H1 (cell line): Measurements from ENCODE around the gene NPTXR. TPM values are rescaled to one million over a fixed set of nuclear protein-coding genes. Genes with fewer than 3 reads are reported as not detected.

Experiments used
- CBX5 ChIP-seq: fragments of 300-800, 300-1000 bp; sonication (generic); IDR thresholded peaks from 2 replicates; pipeline ENCODE4 v1.7.1; 2016; ENCODE audit warnings: antibody characterized with exemption, low read length, low read depth
- CTCF ChIP-seq, 3 experiments: IDR thresholded peaks; 1 replicate in 2 of 3; 2 replicates in 1 of 3; pipeline versions ENCODE4 v1.5.1 to v1.6.1; 2011; ENCODE audit warnings: low read length in 3 of 3, mild to moderate bottlenecking in 3 of 3, inconsistent platforms in 2 of 3, low read depth in 1 of 3, moderate library complexity in 1 of 3; ENCODE audit not compliant: insufficient read depth in 1 of 3; ENCODE audit errors: control extremely low read depth in 1 of 3
- JUN ChIP-seq: IDR thresholded peaks from 2 replicates; pipeline ENCODE4 v1.6.1; 2011; ENCODE audit warnings: low read depth, mild to moderate bottlenecking, improper control_type of control experiment, low read length
- TAF7 ChIP-seq: optimal IDR thresholded peaks from 2 replicates; pipeline ENCODE3; 2011; ENCODE audit warnings: low read depth, mild to moderate bottlenecking, inconsistent platforms, low read length, moderate library complexity, borderline replicate concordance
- polyA plus RNA-seq, 7 experiments: library from polyadenylated mRNA; depleted of rRNA in 3 of 7; stranded (reverse) in 5 of 7; unstranded in 2 of 7; fragments of >200 nt in 5 of 7; fragments of 200-250 nt in 2 of 7; gene quantifications; 1 replicate in 5 of 7; 2 replicates in 1 of 7; 4 replicates in 1 of 7; pipeline versions ENCODE4 v1.2.1 to v1.2.3, GENCODE V29; 2011 to 2013; ENCODE audit warnings: missing spikeins in 2 of 7, mixed read lengths in 2 of 7
- total RNA-seq: library from RNA; stranded (reverse); fragmentation: NEBNext Ultra II Directional; extraction: Animal tissue kit (Norgen Biotek cat#: 25700); gene quantifications from 2 replicates; pipeline ENCODE4 v1.2.1, GENCODE V29; 2021

The NPTXR gene
- total and polyA plus RNA-seq, 2 of the 8 experiments (the other 6 are each of a cell fraction or from before 2014, with no cell fraction given), result 3.7 to 6.4 TPM

- TF ChIP-seq CTCF (IDR thresholded peaks at IDR 0.05; ENCODE audit: control extremely low read depth in 1 of 3, insufficient read depth in 1 of 3, low read depth in 1 of 3, low read length in 3 of 3), result no peak
- TF ChIP-seq TAF7, result no peak
- no peak for TF ChIP-seq JUN
- TF ChIP-seq CBX5, result no peak
These were observed 60.7 kb downstream of the NPTXR start (continued) for GRCh38 chr22:38783095-38783615.
